Nephron progenitor cell (in vitro differentiated cells): ENCODE data around the gene DIABLO.

Source experiments
- DNase-seq: peaks from one replicate; pipeline ENCODE4 v3.0.0; 2021
- H3K27ac Mint-ChIP-seq: 2 replicates; pipeline ENCODE4 v1.8.0; 2021; ENCODE audit warnings: mild to moderate bottlenecking, moderate library complexity, mixed read lengths
- H3K27me3 Mint-ChIP-seq: 2 replicates; pipeline ENCODE4 v1.8.0; 2021; ENCODE audit warnings: mild to moderate bottlenecking, low read depth, mixed read lengths; ENCODE audit not compliant: poor library complexity
- H3K36me3 Mint-ChIP-seq: 2 replicates; pipeline ENCODE4 v1.8.0; 2021; ENCODE audit warnings: low read depth, mixed read lengths
- H3K4me1 Mint-ChIP-seq: 2 replicates; pipeline ENCODE4 v1.8.0; 2021; ENCODE audit warnings: mixed read lengths
- H3K4me3 Mint-ChIP-seq: 2 replicates; pipeline ENCODE4 v1.8.0; 2021; ENCODE audit warnings: mild to moderate bottlenecking, moderate library complexity, mixed read lengths
- H3K9me3 Mint-ChIP-seq: 2 replicates; pipeline ENCODE4 v1.8.0; 2021; ENCODE audit warnings: mild to moderate bottlenecking, moderate library complexity, mixed read lengths
- TF ChIP-seq, protein P1 (sequence below): fragments of 200-600 bp; sonication (generic); IDR thresholded peaks from 2 replicates; pipeline ENCODE4 v1.5.0; 2021; ENCODE audit warnings: antibody characterized with exemption

DIABLO gene

DNA sequence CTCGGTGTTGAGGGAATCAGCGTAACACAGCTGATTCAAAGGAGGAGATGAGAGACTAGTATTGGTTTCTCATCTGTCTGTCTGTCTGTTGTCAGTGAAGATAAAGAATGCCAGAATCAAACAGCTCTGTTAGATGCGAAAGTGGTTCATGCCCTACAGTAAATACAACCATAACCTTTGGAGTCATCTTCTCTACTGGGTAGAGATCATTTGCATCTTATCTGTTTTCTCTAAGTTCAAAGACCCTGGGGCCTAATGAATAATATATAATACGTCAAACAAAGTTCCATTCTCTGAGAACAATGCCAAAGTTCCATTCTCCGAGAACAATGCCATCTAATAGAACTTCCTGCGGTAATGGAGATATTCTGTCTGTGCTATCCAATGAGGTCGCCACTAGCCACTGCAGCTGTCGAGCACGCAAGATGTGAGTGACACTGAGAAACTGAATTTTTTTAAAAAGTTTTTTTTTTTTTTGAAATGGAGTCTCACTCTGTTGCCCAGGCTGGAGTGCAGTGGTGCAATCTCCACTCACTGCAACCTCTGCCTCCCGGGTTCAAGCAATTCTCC lies 58.4 kb downstream of the DIABLO start:
- TF ChIP-seq, protein P1, sequence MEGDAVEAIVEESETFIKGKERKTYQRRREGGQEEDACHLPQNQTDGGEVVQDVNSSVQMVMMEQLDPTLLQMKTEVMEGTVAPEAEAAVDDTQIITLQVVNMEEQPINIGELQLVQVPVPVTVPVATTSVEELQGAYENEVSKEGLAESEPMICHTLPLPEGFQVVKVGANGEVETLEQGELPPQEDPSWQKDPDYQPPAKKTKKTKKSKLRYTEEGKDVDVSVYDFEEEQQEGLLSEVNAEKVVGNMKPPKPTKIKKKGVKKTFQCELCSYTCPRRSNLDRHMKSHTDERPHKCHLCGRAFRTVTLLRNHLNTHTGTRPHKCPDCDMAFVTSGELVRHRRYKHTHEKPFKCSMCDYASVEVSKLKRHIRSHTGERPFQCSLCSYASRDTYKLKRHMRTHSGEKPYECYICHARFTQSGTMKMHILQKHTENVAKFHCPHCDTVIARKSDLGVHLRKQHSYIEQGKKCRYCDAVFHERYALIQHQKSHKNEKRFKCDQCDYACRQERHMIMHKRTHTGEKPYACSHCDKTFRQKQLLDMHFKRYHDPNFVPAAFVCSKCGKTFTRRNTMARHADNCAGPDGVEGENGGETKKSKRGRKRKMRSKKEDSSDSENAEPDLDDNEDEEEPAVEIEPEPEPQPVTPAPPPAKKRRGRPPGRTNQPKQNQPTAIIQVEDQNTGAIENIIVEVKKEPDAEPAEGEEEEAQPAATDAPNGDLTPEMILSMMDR, result no peak
- no peaks in the 10 kb centered on the region for H3K9me3 Mint-ChIP-seq
- DNase-seq, result no peak
- peaks cover 12% of the 10 kb centered on the region for H3K4me1 Mint-ChIP-seq
- peaks cover 4% of the 10 kb centered on the region for H3K27me3 Mint-ChIP-seq
- no peak overlapping the region for H3K4me3 Mint-ChIP-seq
- no peak overlapping the region for H3K27ac Mint-ChIP-seq
- no peaks in the 10 kb centered on the region for H3K36me3 Mint-ChIP-seq

- Mint-ChIP-seq H3K9me3 (no peaks in the 10 kb centered on the region), H3K4me3 (no peak overlapping the region), H3K4me1 (peaks cover 10% of the 10 kb centered on the region), H3K27ac (no peak overlapping the region), H3K27me3 (peaks cover 4% of the 10 kb centered on the region), H3K36me3 (no peaks in the 10 kb centered on the region)
- TF ChIP-seq, protein P1, result no peak
- DNase-seq, result no peak
Measured at GRCh38 chr12:122166422-122167349, 59.2 kb downstream of the DIABLO start.

DNA sequence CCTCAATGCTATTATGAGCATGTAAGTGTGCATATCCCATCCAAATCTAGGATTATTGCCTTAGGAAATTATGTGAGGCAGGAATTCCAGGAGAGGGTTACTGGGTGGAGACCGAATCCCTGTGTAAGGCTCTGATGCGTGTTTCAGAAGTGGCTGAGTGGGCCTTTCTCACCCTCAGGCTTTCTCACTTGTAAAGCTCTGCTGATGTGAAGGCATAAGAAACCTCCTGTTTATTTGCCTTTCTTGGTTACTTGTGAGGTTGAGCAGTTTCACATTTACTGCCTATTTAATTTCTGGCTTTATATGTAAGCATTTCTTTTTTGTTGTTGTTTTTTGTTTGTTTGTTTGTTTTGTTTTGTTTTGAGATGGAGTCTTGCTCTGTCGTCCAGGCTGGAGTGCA lies 62.9 kb downstream of the DIABLO start:
- no peak overlapping the region for H3K4me3 Mint-ChIP-seq
- no peak overlapping the region for H3K27ac Mint-ChIP-seq
- no peaks in the 10 kb centered on the region for H3K27me3 Mint-ChIP-seq
- peaks cover 7% of the 10 kb centered on the region for H3K9me3 Mint-ChIP-seq
- TF ChIP-seq, protein P1, result no peak
- H3K36me3 Mint-ChIP-seq, result no peaks in the 10 kb centered on the region
- no peak for DNase-seq
- peaks cover 10% of the 10 kb centered on the region for H3K4me1 Mint-ChIP-seq

DNA sequence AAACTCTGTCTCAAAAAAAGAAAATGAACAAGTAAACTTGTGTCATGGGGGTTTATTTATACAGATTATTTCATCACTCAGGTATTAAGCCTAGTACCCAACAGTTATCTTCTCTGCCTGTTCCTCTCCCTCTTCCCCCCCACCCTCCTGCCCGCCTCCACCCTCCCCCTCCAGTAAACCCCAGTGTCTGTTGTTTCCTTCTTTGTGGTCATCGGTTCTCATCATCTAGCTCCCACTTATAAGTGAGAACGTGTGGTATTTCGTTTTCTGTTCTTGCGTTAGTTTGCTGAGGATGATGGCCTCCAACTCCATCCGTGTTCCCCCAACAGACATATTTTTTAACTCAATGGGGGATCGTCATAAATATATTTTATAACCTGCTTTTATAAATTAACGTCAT lies 64.2 kb downstream of the DIABLO start:
- Mint-ChIP-seq H3K9me3 (peaks cover 7% of the 10 kb centered on the region), H3K36me3 (no peaks in the 10 kb centered on the region), H3K27me3 (no peaks in the 10 kb centered on the region), H3K27ac (no peak overlapping the region), H3K4me3 (no peak overlapping the region), H3K4me1 (peaks cover 4% of the 10 kb centered on the region)
- no peak for DNase-seq
- TF ChIP-seq, protein P1, result no peak

GRCh38 chr12:122160761-122161160 lies 65.1 kb downstream of the DIABLO start:
- Mint-ChIP-seq H3K27me3 (no peaks in the 10 kb centered on the region), H3K4me1 (no peaks in the 10 kb centered on the region), H3K4me3 (no peak overlapping the region), H3K36me3 (no peaks in the 10 kb centered on the region), H3K27ac (no peak overlapping the region), H3K9me3 (peaks cover 7% of the 10 kb centered on the region)
- no peak for DNase-seq
- TF ChIP-seq, protein P1, result no peak
